MM.1S (cell line): ENCODE results near the gene ITPR1.

Source experiments
- DNase-seq: peaks from one replicate; pipeline ENCODE4 v3.0.0-alpha.2; 2015
- H2AFZ ChIP-seq: fragments of 300-600 bp; sonication (generic); 2 replicates; pipeline ENCODE4 v1.6.0; 2016; ENCODE audit warnings: antibody characterized with exemption, low read length
- H3F3A ChIP-seq: fragments of 300-600 bp; sonication (generic); 2 replicates; pipeline ENCODE4 v1.6.1; 2016; ENCODE audit warnings: mild to moderate bottlenecking, antibody characterized with exemption, low read length, moderate library complexity, mixed read lengths; ENCODE audit not compliant: insufficient read depth
- H3K27ac ChIP-seq: fragments of 300-600 bp; sonication (generic); 2 replicates; pipeline ENCODE4 v1.5.1; 2016; ENCODE audit warnings: mild to moderate bottlenecking, low read length
- H3K27me3 ChIP-seq: fragments of 300-600 bp; sonication (generic); replicated peaks from 2 replicates; pipeline ENCODE4 v1.6.0; 2016; ENCODE audit warnings: low read length; ENCODE audit not compliant: insufficient read depth
- H3K36me3 ChIP-seq: fragments of 300-600 bp; sonication (generic); replicated peaks from 2 replicates; pipeline ENCODE4 v1.6.1; 2016; ENCODE audit warnings: mild to moderate bottlenecking, low read length, mixed read lengths; ENCODE audit not compliant: insufficient read depth
- H3K4me1 ChIP-seq: fragments of 300-600 bp; sonication (generic); 2 replicates; pipeline ENCODE4 v1.6.1; 2016; ENCODE audit warnings: low read length, mixed read lengths
- H3K4me2 ChIP-seq: fragments of 300-600 bp; sonication (generic); 2 replicates; pipeline ENCODE4 v1.6.0; 2016; ENCODE audit warnings: low read depth, low read length
- H3K4me3 ChIP-seq: fragments of 300-600 bp; sonication (generic); 2 replicates; pipeline ENCODE4 v1.5.1; 2016; ENCODE audit warnings: low read length, mixed read lengths
- H3K79me2 ChIP-seq: fragments of 300-600 bp; sonication (generic); 2 replicates; pipeline ENCODE4 v1.6.1; 2016; ENCODE audit warnings: mixed run types, low read length, mixed read lengths
- H3K9ac ChIP-seq: fragments of 300-600 bp; sonication (generic); 2 replicates; pipeline ENCODE4 v1.6.1; 2016; ENCODE audit warnings: low read length, mixed read lengths
- H3K9me2 ChIP-seq: fragments of 300-600 bp; sonication (generic); replicated peaks from 2 replicates; pipeline ENCODE4 v1.6.1; 2016; ENCODE audit warnings: mild to moderate bottlenecking, low read length, mixed read lengths; ENCODE audit not compliant: insufficient read depth
- H3K9me3 ChIP-seq: fragments of 300-600 bp; sonication (generic); replicated peaks from 2 replicates; pipeline ENCODE4 v1.6.1; 2016; ENCODE audit warnings: mild to moderate bottlenecking, low read length, mixed read lengths; ENCODE audit not compliant: insufficient read depth
- H4K20me1 ChIP-seq: fragments of 300-600 bp; sonication (generic); 2 replicates; pipeline ENCODE4 v1.6.1; 2016; ENCODE audit warnings: mild to moderate bottlenecking, low read length, moderate library complexity, mixed read lengths; ENCODE audit not compliant: insufficient read depth
- EZH2 ChIP-seq: fragments of 300-600 bp; sonication (generic); optimal IDR thresholded peaks from 2 replicates; pipeline ENCODE3; 2017; ENCODE audit warnings: low read depth, mild to moderate bottlenecking, antibody characterized with exemption, low read length, mixed read lengths
- EZH2phosphoT487 ChIP-seq: fragments of 300-600 bp; sonication (generic); IDR thresholded peaks from 2 replicates; pipeline ENCODE4 v1.6.1; 2018; ENCODE audit warnings: antibody characterized with exemption, low read length
- TF ChIP-seq, protein P1 (sequence below): fragments of 300-600 bp; sonication (generic); IDR thresholded peaks from 2 replicates; pipeline ENCODE4 v1.5.1; 2016; ENCODE audit warnings: antibody characterized with exemption, low read length, mixed read lengths

Gene ITPR1

GRCh38 chr3:4615750-4616149 lies 122.6 kb downstream of the ITPR1 start:
- Histone ChIP-seq H3K4me3 (no peak overlapping the region), H3K9me3 (no peaks in the 10 kb centered on the region), H2AFZ (no peak overlapping the region), H3F3A (no peaks in the 10 kb centered on the region), H3K27ac (no peak overlapping the region), H3K36me3 (no peaks in the 10 kb centered on the region), H3K9me2 (no peaks in the 10 kb centered on the region), H3K4me2 (no peak overlapping the region), H3K4me1 (no peaks in the 10 kb centered on the region), H4K20me1 (no peaks in the 10 kb centered on the region), H3K27me3 (no peaks in the 10 kb centered on the region), H3K79me2 (no peaks in the 10 kb centered on the region), H3K9ac (no peak overlapping the region)
- no peak for TF ChIP-seq EZH2
- no peak for TF ChIP-seq EZH2phosphoT487
- TF ChIP-seq, protein P1, sequence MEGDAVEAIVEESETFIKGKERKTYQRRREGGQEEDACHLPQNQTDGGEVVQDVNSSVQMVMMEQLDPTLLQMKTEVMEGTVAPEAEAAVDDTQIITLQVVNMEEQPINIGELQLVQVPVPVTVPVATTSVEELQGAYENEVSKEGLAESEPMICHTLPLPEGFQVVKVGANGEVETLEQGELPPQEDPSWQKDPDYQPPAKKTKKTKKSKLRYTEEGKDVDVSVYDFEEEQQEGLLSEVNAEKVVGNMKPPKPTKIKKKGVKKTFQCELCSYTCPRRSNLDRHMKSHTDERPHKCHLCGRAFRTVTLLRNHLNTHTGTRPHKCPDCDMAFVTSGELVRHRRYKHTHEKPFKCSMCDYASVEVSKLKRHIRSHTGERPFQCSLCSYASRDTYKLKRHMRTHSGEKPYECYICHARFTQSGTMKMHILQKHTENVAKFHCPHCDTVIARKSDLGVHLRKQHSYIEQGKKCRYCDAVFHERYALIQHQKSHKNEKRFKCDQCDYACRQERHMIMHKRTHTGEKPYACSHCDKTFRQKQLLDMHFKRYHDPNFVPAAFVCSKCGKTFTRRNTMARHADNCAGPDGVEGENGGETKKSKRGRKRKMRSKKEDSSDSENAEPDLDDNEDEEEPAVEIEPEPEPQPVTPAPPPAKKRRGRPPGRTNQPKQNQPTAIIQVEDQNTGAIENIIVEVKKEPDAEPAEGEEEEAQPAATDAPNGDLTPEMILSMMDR = no peak
- no peak for DNase-seq

- DNase-seq = no peak
- no peaks in the 10 kb centered on the region for H3K79me2 ChIP-seq
- no peaks in the 10 kb centered on the region for H3K36me3 ChIP-seq
- no peaks in the 10 kb centered on the region for H3F3A ChIP-seq
- no peak overlapping the region for H2AFZ ChIP-seq
- no peaks in the 10 kb centered on the region for H3K4me1 ChIP-seq
- no peaks in the 10 kb centered on the region for H3K9me3 ChIP-seq
- H3K9me2 ChIP-seq = no peaks in the 10 kb centered on the region
- no peak overlapping the region for H3K4me2 ChIP-seq
- H3K27ac ChIP-seq = no peak overlapping the region
- H3K9ac ChIP-seq = no peak overlapping the region
- TF ChIP-seq, protein P1 = no peak
- TF ChIP-seq EZH2 = no peak
- no peak for TF ChIP-seq EZH2phosphoT487
- H3K4me3 ChIP-seq = no peak overlapping the region
- H3K27me3 ChIP-seq = no peaks in the 10 kb centered on the region
- H4K20me1 ChIP-seq = no peaks in the 10 kb centered on the region
Observed at GRCh38 chr3:4623421-4623999, 130.4 kb downstream of the ITPR1 start.

- H3K4me1 ChIP-seq = no peaks in the 10 kb centered on the region
- H3K9me3 ChIP-seq = no peaks in the 10 kb centered on the region
- H3K4me3 ChIP-seq = no peak overlapping the region
- H3K9me2 ChIP-seq = no peaks in the 10 kb centered on the region
- TF ChIP-seq EZH2 (no peak), EZH2phosphoT487 (no peak)
- TF ChIP-seq, protein P1 = no peak
- H3K79me2 ChIP-seq = no peaks in the 10 kb centered on the region
- H3K36me3 ChIP-seq = no peaks in the 10 kb centered on the region
- no peak overlapping the region for H3K4me2 ChIP-seq
- no peaks in the 10 kb centered on the region for H3K27me3 ChIP-seq
- H2AFZ ChIP-seq = no peak overlapping the region
- no peaks in the 10 kb centered on the region for H3F3A ChIP-seq
- H3K9ac ChIP-seq = no peak overlapping the region
- DNase-seq = no peak
- no peak overlapping the region for H3K27ac ChIP-seq
- no peaks in the 10 kb centered on the region for H4K20me1 ChIP-seq
Observed at GRCh38 chr3:4627651-4628375, 134.7 kb downstream of the ITPR1 start.
